Mesothelial cell of epicardium (in vitro differentiated cells): ENCODE results near the gene FBN3. TPM values are rescaled to one million over a fixed set of nuclear protein-coding genes. Genes with fewer than 3 reads are reported as not detected.

Experiments used
- DNase-seq, 2 experiments: peaks; one replicate each; pipeline ENCODE4 v3.0.0; 2021; ENCODE audit warnings: low spot score in 2 of 2; ENCODE audit not compliant: unreplicated experiment in 2 of 2
- H3K27ac Mint-ChIP-seq: 2 replicates; pipeline ENCODE4 v1.8.0; 2021; ENCODE audit warnings: mixed read lengths
- H3K27me3 Mint-ChIP-seq: 2 replicates; pipeline ENCODE4 v1.8.0; 2021; ENCODE audit warnings: low read depth, mixed read lengths
- H3K36me3 Mint-ChIP-seq: 2 replicates; pipeline ENCODE4 v1.8.0; 2021; ENCODE audit warnings: mixed read lengths
- H3K4me1 Mint-ChIP-seq: 2 replicates; pipeline ENCODE4 v1.8.0; 2021; ENCODE audit warnings: mixed read lengths
- H3K4me3 Mint-ChIP-seq: 2 replicates; pipeline ENCODE4 v1.8.0; 2021; ENCODE audit warnings: mild to moderate bottlenecking, moderate library complexity, mixed read lengths
- H3K9me3 Mint-ChIP-seq: 2 replicates; pipeline ENCODE4 v1.8.0; 2021; ENCODE audit warnings: mixed read lengths
- CTCF ChIP-seq: fragments of 200-600 bp; sonication (generic); IDR thresholded peaks from one replicate; pipeline ENCODE4 v1.5.0; 2021; ENCODE audit warnings: antibody characterized with exemption; ENCODE audit not compliant: unreplicated experiment
- total RNA-seq: library from RNA; stranded (reverse); gene quantifications from 3 replicates; pipeline ENCODE4 v1.2.1, GENCODE V29; 2021

The FBN3 gene
- total RNA-seq, 1 donor from 2014 or later, result 120 TPM

- H3K27me3 Mint-ChIP-seq, result no peaks in the 10 kb centered on the region
- peaks cover 56% of the 10 kb centered on the region for H3K4me1 Mint-ChIP-seq
- H3K36me3 Mint-ChIP-seq, result peaks cover 2% of the 10 kb centered on the region
- no peak for DNase-seq
- TF ChIP-seq CTCF, result no peak
- H3K4me3 Mint-ChIP-seq, result peak overlapping the region; percentile 81
- H3K9me3 Mint-ChIP-seq, result no peaks in the 10 kb centered on the region
- H3K27ac Mint-ChIP-seq, result peak overlapping the region; percentile 79
Measured at GRCh38 chr19:8146877-8147581, 2.4 kb downstream of the FBN3 start.

- TF ChIP-seq CTCF, result no peak
- no peak for DNase-seq
- no peaks in the 10 kb centered on the region for H3K27me3 Mint-ChIP-seq
- no peaks in the 10 kb centered on the region for H3K9me3 Mint-ChIP-seq
- peak overlapping the region; percentile 43 for H3K27ac Mint-ChIP-seq
- peaks cover 50% of the 10 kb centered on the region for H3K4me1 Mint-ChIP-seq
- no peak overlapping the region for H3K4me3 Mint-ChIP-seq
- H3K36me3 Mint-ChIP-seq, result peaks cover 9% of the 10 kb centered on the region
Measured at GRCh38 chr19:8144273-8144995, 5.0 kb downstream of the FBN3 start.

- peak overlapping the region; percentile 83 for H3K27ac Mint-ChIP-seq
- H3K9me3 Mint-ChIP-seq, result no peaks in the 10 kb centered on the region
- H3K36me3 Mint-ChIP-seq, result peaks cover 9% of the 10 kb centered on the region
- peaks cover 47% of the 10 kb centered on the region for H3K4me1 Mint-ChIP-seq
- no peaks in the 10 kb centered on the region for H3K27me3 Mint-ChIP-seq
- no peak for TF ChIP-seq CTCF
- peak overlapping the region; percentile 15 for H3K4me3 Mint-ChIP-seq
- no peak for DNase-seq
Measured at GRCh38 chr19:8143041-8143440, 6.4 kb downstream of the FBN3 start.

- peaks cover 42% of the 10 kb centered on the region for H3K4me1 Mint-ChIP-seq
- H3K4me3 Mint-ChIP-seq, result no peak overlapping the region
- no peaks in the 10 kb centered on the region for H3K9me3 Mint-ChIP-seq
- no peak for DNase-seq
- H3K27me3 Mint-ChIP-seq, result no peaks in the 10 kb centered on the region
- peaks cover 9% of the 10 kb centered on the region for H3K36me3 Mint-ChIP-seq
- peak overlapping the region; percentile 83 for H3K27ac Mint-ChIP-seq
- TF ChIP-seq CTCF, result no peak
Measured at GRCh38 chr19:8142513-8142900, 6.9 kb downstream of the FBN3 start.

GRCh38 chr19:8141726-8142512, 7.5 kb downstream of the FBN3 start:
- no peak overlapping the region for H3K4me3 Mint-ChIP-seq
- TF ChIP-seq CTCF, result no peak
- peaks cover 9% of the 10 kb centered on the region for H3K36me3 Mint-ChIP-seq
- no peak for DNase-seq
- no peaks in the 10 kb centered on the region for H3K9me3 Mint-ChIP-seq
- peaks cover 38% of the 10 kb centered on the region for H3K4me1 Mint-ChIP-seq
- peak overlapping the region; percentile 83 for H3K27ac Mint-ChIP-seq
- H3K27me3 Mint-ChIP-seq, result no peaks in the 10 kb centered on the region
